Fibroblast of pulmonary artery (primary cell): Measurements from ENCODE around the gene CASZ1.

Experiments used
- DNase-seq: peaks from one replicate; pipeline ENCODE4 v3.0.0-alpha.2; 2010; ENCODE audit warnings: low read depth
- H3K4me3 ChIP-seq: replicated peaks from 2 replicates; pipeline ENCODE4 v1.5.1; 2011; ENCODE audit warnings: low read depth, mild to moderate bottlenecking, control low read depth, low read length, moderate library complexity
- TF ChIP-seq, protein P1 (sequence below): IDR thresholded peaks from 2 replicates; pipeline ENCODE4 v1.5.1; 2011; ENCODE audit warnings: mild to moderate bottlenecking, control low read depth, low read length, inconsistent platforms; ENCODE audit errors: missing control alignments

The CASZ1 gene

DNA sequence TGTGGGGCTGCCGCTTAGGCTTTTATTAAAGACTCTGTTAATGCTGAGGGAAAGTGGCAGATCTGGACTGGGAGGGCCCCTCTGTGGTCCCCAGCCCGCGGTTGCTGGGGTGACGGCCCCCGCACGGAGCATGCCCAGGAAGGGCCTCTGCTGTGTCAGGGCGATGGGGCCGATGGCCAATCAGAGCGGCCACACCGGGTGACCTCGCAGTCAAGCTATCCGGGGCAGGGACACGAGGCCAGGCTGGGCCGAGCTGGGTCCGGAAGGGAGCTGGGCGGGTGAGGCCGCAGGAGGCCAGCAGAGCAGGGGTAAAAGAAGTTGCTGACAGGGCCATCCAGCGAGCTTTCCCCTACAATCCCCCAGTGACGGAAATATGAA, 145.1 kb downstream of the CASZ1 start:
- TF ChIP-seq, protein P1, sequence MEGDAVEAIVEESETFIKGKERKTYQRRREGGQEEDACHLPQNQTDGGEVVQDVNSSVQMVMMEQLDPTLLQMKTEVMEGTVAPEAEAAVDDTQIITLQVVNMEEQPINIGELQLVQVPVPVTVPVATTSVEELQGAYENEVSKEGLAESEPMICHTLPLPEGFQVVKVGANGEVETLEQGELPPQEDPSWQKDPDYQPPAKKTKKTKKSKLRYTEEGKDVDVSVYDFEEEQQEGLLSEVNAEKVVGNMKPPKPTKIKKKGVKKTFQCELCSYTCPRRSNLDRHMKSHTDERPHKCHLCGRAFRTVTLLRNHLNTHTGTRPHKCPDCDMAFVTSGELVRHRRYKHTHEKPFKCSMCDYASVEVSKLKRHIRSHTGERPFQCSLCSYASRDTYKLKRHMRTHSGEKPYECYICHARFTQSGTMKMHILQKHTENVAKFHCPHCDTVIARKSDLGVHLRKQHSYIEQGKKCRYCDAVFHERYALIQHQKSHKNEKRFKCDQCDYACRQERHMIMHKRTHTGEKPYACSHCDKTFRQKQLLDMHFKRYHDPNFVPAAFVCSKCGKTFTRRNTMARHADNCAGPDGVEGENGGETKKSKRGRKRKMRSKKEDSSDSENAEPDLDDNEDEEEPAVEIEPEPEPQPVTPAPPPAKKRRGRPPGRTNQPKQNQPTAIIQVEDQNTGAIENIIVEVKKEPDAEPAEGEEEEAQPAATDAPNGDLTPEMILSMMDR: no peak
- DNase-seq: no peak
- no peak overlapping the region for H3K4me3 ChIP-seq

DNA sequence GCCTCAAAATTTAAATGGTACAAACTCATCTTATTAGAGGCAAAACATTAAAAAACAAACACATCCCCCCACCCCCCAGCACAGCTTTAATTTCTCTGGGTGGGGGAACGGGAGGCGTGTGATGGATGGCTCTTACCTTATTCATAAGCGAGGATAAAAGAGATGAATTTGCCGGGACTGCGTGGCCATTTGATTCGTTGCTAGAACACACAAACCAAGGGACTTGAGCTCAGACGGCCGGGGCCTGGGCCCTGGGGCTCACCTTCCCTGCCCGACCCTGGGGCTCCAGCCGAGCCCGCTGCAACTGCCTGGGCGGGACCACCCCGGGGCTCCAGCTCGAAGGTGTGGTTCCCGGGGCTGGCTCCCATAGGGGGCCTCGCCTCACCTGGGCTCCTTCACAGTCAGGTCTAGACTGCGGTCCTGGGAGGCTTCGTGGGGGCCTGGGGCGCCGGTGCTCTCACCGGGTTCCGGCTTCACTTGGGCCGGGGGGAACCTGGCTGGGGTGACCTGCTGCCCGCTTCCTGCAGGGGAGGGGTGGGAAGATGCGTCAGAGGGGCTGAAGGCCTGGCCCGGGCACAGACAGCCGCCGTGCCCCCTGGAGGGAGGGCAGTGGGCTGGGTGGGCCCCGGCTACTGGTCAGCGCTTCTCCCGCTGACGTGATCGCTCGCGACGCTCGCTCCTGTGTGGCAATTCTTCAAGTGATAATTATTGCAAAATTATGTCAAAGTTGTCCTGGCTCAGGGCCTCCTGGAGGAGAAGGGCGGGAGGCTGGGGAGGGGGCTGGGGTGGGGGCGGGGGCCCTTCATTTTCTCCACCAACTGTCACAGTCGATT, 145.7 kb downstream of the CASZ1 start:
- H3K4me3 ChIP-seq: no peak overlapping the region
- TF ChIP-seq, protein P1: no peak
- no peak for DNase-seq

GRCh38 chr1:10649517-10650201, 146.8 kb downstream of the CASZ1 start:
- no peak overlapping the region for H3K4me3 ChIP-seq
- TF ChIP-seq, protein P1: no peak
- DNase-seq: no peak

DNA sequence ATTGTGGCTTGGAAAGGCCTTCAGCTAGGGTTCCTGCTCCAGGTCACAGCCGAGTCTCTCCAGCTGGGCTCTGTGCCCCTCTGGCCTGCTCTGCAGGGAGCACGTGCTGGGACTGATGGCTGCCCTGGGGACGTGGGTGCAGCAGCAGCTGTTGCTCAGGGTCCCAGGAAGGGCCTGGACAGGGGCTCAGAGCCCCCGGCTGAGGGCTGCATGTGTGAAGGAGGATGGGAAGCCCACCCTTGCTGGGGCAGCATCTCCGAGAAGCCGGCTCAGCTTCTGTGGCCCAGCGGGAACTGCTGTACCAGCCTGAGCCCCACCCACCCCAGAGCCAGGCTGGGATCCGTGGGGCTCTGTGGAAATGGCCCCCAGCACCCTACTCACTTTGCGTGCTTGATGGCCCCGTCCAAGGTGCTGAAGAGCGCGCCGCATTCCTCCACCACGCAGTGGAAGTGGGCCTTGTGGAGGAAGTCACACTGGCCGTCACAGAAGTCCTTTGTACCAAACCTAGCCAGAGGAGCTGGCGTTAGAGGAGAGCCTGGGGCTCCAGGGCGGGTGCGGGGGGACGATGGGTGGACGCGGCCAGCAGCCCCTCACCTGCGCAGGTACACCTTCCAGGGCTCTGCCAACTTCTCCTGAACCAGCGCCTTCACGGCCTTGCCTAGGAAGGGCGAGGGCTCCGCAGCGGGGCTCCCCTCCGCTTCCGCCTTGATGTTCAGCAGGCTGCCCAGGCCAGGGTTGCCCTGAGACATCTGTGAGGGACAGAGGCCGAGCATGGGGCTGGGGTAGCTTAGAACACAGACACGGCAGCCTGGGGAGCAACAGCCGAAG, 147.5 kb downstream of the CASZ1 start:
- DNase-seq: no peak
- TF ChIP-seq, protein P1: no peak
- H3K4me3 ChIP-seq: no peak overlapping the region

- TF ChIP-seq, protein P1: no peak
- no peak for DNase-seq
- no peak overlapping the region for H3K4me3 ChIP-seq
These were observed 148.9 kb downstream of the CASZ1 start for GRCh38 chr1:10647414-10648170.

GRCh38 chr1:10646347-10646861, 150.0 kb downstream of the CASZ1 start:
- peak; percentile 48 for DNase-seq
- no peak overlapping the region for H3K4me3 ChIP-seq
- TF ChIP-seq, protein P1: no peak
